Activated CD4-positive, alpha-beta T cell treated with anti-CD3 and anti-CD28 coated beads, Interleukin-2, amount 50 U/mL, for 48 hours (primary cell): ENCODE results near the gene SNX6.
"Not testable (repeated sequence)": the region's sequence is repeated elsewhere in the genome, so short reads cannot be mapped to it uniquely, and the experiment has no call there.

Source experiments
- DNase-seq, 2 experiments: peaks; one replicate each; pipeline ENCODE4 v3.0.0-alpha.2; 2020

SNX6 gene

GRCh38 chr14:34629657-34630529 is at the start of gene SNX6:
TSS of gene SNX6 (minus strand) at chr14:34630148. CDS start at chr14:34630116, 32 bp downstream.
- DNase-seq, result peak; percentile 80 to 81

GRCh38 chr14:34678735-34679134 is 48.8 kb upstream of the SNX6 start:
- DNase-seq, result no peak

- DNase-seq, result no peak
These were observed 48.4 kb upstream of the SNX6 start for GRCh38 chr14:34678306-34678705.

GRCh38 chr14:34676516-34677211 is 46.7 kb upstream of the SNX6 start:
- DNase-seq, result no peak

- no peak for DNase-seq
These were observed 43.8 kb upstream of the SNX6 start for GRCh38 chr14:34673702-34674101.

- DNase-seq, result no peak
These were observed 41.8 kb upstream of the SNX6 start for GRCh38 chr14:34671716-34672115.

- no peak for DNase-seq
These were observed 38.2 kb upstream of the SNX6 start for GRCh38 chr14:34668111-34668510.

GRCh38 chr14:34667007-34667406 is 37.1 kb upstream of the SNX6 start:
- no peak for DNase-seq

- DNase-seq, result no peak
These were observed 36.0 kb upstream of the SNX6 start for GRCh38 chr14:34665785-34666435.

- no peak for DNase-seq
These were observed 32.7 kb upstream of the SNX6 start for GRCh38 chr14:34662561-34663088.

GRCh38 chr14:34660796-34661195 is 30.8 kb upstream of the SNX6 start:
- no peak for DNase-seq

- DNase-seq, result no peak
These were observed 26.0 kb upstream of the SNX6 start for GRCh38 chr14:34655959-34656358.

GRCh38 chr14:34653073-34653472 is 23.1 kb upstream of the SNX6 start:
- not testable (repeated sequence) for DNase-seq

- DNase-seq, result not testable (repeated sequence)
These were observed 22.4 kb upstream of the SNX6 start for GRCh38 chr14:34652348-34652747.

GRCh38 chr14:34650786-34651584 is 21.0 kb upstream of the SNX6 start:
- DNase-seq, result no peak

- DNase-seq, result not testable (repeated sequence)
These were observed 20.1 kb upstream of the SNX6 start for GRCh38 chr14:34650006-34650405.

- DNase-seq, result no peak
These were observed 19.4 kb upstream of the SNX6 start for GRCh38 chr14:34649344-34649743.

- DNase-seq, result no peak
These were observed 16.8 kb upstream of the SNX6 start for GRCh38 chr14:34646570-34647255.

- no peak for DNase-seq
These were observed 13.4 kb upstream of the SNX6 start for GRCh38 chr14:34643361-34643760.

GRCh38 chr14:34642595-34642994 is 12.6 kb upstream of the SNX6 start:
- DNase-seq, result no peak

- no peak for DNase-seq
These were observed 10.9 kb upstream of the SNX6 start for GRCh38 chr14:34640826-34641225.

GRCh38 chr14:34634360-34634771 is 4.4 kb upstream of the SNX6 start:
- DNase-seq, result not testable (repeated sequence)
